ENCODE data around the gene LGALS4. TPM values are rescaled to one million over a fixed set of nuclear protein-coding genes. Genes with fewer than 3 reads are reported as not detected.
A peak's percentile ranks its signal among the peaks of the same experiment; 100 is the strongest.

The LGALS4 gene
- total RNA-seq, 4 donors from 2014 or later, result 1.1 to 2.7 (median 1.9) TPM

DNA sequence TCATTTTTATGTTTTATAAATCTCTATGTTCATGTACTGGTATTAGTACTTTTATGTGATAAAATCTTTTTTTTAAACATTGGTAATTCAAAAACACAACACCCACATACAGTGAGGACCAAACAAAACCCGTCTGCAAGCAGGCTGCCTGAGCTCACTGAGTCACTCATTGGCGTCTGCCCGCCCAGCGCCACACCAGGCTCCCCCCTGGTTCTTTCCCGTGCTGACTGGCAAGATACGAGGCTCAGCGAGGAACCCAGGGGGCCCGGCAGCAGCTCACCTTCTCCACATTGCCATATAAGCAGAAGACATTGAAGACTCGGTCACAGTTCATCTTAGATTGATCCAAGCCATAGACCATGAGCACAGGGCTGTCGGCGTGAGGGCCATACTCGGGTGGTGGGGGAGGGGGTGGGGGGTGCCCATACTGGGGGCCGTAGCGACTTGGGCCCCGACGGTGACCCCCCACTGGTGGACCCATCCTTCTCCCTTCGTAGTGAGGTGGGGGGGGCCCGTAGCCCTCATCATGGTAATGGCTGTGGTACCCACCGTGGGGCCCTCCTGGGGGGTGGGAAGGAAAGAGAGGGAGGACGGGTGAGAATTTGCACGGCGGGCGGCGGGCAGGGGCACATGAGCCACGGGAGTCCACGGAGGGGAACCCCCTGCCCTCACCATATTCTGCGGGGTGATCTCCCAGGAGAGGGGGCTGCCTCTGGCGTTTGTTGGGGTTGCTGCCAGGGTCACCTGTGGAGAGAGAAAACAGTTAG lies 27.3 kb upstream of the LGALS4 start:
- no peak overlapping the region for H3K4me3 ChIP-seq (ENCODE audit: low read depth, poor library complexity, severe bottlenecking)
- 68 to 73% methylated on average over 25 to 28 of the region's 28 CpGs for WGBS, 2 donors
- intact Hi-C loops (cut with DNase I; ENCODE audit: low total_unique reads), result loop anchor here (10.0 kb wide), 1 partner anchor 205 kb away; no protein-coding TSS in a partner anchor
- no peak for DNase-seq (ENCODE audit: low spot score in 2 of 2)
- TF ChIP-seq, protein P1, sequence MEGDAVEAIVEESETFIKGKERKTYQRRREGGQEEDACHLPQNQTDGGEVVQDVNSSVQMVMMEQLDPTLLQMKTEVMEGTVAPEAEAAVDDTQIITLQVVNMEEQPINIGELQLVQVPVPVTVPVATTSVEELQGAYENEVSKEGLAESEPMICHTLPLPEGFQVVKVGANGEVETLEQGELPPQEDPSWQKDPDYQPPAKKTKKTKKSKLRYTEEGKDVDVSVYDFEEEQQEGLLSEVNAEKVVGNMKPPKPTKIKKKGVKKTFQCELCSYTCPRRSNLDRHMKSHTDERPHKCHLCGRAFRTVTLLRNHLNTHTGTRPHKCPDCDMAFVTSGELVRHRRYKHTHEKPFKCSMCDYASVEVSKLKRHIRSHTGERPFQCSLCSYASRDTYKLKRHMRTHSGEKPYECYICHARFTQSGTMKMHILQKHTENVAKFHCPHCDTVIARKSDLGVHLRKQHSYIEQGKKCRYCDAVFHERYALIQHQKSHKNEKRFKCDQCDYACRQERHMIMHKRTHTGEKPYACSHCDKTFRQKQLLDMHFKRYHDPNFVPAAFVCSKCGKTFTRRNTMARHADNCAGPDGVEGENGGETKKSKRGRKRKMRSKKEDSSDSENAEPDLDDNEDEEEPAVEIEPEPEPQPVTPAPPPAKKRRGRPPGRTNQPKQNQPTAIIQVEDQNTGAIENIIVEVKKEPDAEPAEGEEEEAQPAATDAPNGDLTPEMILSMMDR (IDR thresholded peaks at IDR 0.05), result no peak
- no peak for TF ChIP-seq POLR2A (IDR thresholded peaks at IDR 0.05)

DNA sequence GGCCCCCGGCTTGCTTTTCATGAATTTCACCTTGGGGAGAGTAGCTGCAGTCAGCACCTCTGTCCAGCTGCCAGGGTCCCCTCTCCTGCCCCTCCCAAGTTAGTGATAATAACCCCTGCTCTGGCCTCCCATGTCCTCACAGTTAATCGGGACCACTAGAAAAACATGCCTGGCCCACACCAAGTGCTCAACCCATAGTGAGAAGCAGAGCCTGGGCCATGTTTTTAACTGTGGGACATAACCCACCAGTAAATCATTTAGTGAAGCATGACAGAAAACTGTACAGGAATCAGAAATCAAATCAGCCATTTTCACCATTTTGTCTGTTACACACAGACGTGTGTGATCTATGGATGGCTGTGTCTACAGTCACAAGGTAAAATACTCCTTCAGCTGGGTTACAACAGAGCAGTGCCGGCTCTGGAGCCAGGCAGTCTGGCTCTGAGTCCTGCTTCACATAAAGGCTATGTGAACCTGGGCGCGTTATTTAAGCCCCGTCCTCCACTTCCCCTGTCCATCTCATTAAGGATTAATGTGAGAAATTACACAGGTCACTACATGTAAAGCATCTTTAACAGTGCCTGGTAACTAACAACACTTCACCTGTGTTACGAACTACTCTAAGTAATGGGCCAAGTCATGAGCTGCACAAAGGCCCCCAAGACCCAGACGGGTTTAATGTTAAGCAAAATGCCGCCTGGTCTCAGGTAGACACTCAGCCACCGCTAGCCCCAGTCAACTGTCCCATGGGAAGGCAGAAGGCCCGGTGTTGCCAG lies 26.4 kb upstream of the LGALS4 start:
- H3K4me3 ChIP-seq (ENCODE audit: low read depth, poor library complexity, severe bottlenecking), result no peak overlapping the region
- intact Hi-C loops (cut with DNase I; ENCODE audit: low total_unique reads), result loop anchor here (10.0 kb wide), 1 partner anchor 204 kb away; no protein-coding TSS in a partner anchor
- TF ChIP-seq POLR2A (IDR thresholded peaks at IDR 0.05), result no peak
- TF ChIP-seq, protein P1 (IDR thresholded peaks at IDR 0.05), result no peak
- 68 to 71% methylated on average over 12 of the region's 12 CpGs for WGBS, 2 donors
- DNase-seq (ENCODE audit: low spot score in 2 of 2), result no peak

DNA sequence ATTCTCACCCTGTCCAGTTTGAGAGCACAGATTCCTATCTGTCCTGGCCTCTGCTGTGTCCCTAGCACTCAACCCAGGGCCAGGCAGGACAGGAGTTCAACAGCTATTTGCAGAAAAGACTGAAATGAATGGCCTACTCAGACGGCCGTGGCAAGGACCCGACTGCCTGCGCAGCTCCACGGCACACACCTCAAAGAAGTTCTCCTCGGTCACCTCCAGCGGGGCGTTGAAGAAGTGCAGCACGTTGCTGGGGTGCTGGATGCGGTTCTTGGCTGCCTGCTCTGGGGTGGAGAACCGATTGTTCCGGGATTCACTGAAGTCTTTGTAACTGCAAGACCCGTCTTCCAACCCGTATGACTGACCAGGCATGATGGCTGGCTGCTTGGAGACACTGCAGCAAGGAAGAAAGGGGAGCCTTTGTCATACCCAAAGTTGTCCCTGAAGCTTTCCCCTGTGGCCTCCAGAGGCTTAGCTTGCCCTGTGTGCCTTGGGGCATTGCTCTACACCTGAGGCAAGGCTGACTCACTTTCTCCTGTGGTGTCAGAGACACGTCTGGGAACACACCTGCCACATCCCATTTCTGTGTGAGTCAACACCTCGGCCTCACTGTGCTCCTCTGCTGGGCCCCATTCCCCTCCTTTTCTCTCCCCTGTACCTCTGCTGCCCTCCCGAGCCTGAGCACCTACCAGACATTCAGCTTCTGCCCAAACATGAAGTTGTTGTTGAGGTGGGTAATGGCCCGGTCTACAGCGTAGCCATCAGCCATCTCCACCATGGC lies 25.7 kb upstream of the LGALS4 start:
- TF ChIP-seq, protein P1 (IDR thresholded peaks at IDR 0.05), result no peak
- no peak for TF ChIP-seq POLR2A (IDR thresholded peaks at IDR 0.05)
- no peak for DNase-seq (ENCODE audit: low spot score in 2 of 2)
- no peak overlapping the region for H3K4me3 ChIP-seq (ENCODE audit: low read depth, poor library complexity, severe bottlenecking)

DNA sequence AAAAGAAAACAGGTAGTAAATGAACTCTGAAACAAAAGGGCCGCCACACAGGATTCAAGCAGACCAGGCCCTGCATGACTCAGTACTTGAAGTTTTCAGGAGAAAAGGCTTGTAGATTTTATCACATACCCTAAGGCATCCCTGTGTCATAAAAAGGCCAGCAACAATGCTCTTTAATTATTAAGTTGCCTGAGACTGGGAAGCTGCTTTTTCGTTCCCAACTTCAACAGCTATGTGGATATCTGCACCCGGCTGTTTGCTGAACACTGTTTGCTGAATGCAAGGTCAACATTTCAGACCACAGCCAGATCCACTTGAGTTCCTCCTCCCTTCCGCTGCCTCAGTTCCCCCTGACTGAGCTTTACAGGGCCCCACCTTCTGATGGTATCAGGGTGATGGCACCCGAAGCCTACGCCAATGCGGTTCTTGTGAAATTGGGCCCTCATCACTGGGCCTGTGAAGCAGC lies 24.9 kb upstream of the LGALS4 start:
- 45 to 55% methylated on average over 7 of the region's 7 CpGs for whole genome bisulfite sequencing, 2 donors
- intact Hi-C loops (cut with DNase I; ENCODE audit: low total_unique reads), result loop anchor here (10.0 kb wide), 1 partner anchor 203 kb away; no protein-coding TSS in a partner anchor
- no peak overlapping the region for H3K4me3 ChIP-seq (ENCODE audit: low read depth, poor library complexity, severe bottlenecking)
- DNase-seq (ENCODE audit: low spot score in 2 of 2), result no peak
- TF ChIP-seq, protein P1 (IDR thresholded peaks at IDR 0.05), result no peak
- TF ChIP-seq POLR2A (IDR thresholded peaks at IDR 0.05), result no peak

More for the DNA sequence above, 25.7 kb upstream of the LGALS4 start:
- WGBS, 2 donors, result 56 to 66% methylated on average over 15 to 19 of the region's 19 CpGs
- intact Hi-C loops (cut with DNase I; ENCODE audit: low total_unique reads), result loop anchor here (10.0 kb wide), 1 partner anchor 204 kb away; no protein-coding TSS in a partner anchor

DNA sequence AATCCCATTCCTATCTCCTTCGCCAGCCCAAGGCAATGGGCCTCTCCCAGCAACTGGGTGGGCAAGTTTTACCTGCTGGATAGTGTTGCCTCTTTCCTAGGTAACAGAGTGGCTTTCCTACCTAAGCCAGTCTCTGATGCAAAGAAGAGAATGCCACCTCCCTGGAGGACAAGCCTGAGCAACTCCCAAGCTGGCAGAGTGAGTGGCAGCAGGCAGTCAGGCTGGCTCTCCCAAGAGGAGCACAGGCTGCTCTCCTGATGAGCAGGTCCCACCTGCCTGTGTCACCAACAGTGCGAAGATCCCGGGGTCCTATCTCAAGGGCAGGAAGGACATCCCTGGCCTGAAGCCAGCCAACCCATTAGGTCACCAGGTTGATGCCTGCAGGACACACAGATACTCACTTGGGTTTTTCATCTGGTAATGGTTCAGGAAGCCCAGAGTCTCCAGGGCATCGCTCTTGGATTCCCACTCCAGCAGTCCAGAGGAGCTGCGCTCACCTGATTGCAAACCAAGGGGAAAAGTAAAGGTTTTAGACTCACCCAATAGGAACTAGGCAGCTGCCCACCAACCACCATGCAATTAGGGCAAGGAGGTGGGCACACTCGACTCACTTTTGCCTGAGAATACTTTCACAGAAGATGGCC lies 24.4 kb upstream of the LGALS4 start:
- TF ChIP-seq POLR2A (IDR thresholded peaks at IDR 0.05), result no peak
- TF ChIP-seq, protein P1 (IDR thresholded peaks at IDR 0.05), result no peak
- 51 to 56% methylated on average over 4 to 6 of the region's 6 CpGs for WGBS, 2 donors
- no peak overlapping the region for H3K4me3 ChIP-seq (ENCODE audit: low read depth, poor library complexity, severe bottlenecking)
- peak in 1 of 2 donors; percentile 58 for DNase-seq (ENCODE audit: low spot score in 2 of 2)
- intact Hi-C loops (cut with DNase I; ENCODE audit: low total_unique reads), result loop anchor here (10.0 kb wide), 1 partner anchor 202 kb away; no protein-coding TSS in a partner anchor
